Ammon's horn (tissue), 1 donor: ENCODE results near the gene KRT8.
"Not testable (repeated sequence)": the region's sequence is repeated elsewhere in the genome, so short reads cannot be mapped to it uniquely, and the experiment has no call there.

ENCODE experiments used
- DNase-seq: peaks from one replicate; pipeline ENCODE4 v3.0.0-alpha.2; 2016; ENCODE audit warnings: low spot score

The KRT8 gene

DNA sequence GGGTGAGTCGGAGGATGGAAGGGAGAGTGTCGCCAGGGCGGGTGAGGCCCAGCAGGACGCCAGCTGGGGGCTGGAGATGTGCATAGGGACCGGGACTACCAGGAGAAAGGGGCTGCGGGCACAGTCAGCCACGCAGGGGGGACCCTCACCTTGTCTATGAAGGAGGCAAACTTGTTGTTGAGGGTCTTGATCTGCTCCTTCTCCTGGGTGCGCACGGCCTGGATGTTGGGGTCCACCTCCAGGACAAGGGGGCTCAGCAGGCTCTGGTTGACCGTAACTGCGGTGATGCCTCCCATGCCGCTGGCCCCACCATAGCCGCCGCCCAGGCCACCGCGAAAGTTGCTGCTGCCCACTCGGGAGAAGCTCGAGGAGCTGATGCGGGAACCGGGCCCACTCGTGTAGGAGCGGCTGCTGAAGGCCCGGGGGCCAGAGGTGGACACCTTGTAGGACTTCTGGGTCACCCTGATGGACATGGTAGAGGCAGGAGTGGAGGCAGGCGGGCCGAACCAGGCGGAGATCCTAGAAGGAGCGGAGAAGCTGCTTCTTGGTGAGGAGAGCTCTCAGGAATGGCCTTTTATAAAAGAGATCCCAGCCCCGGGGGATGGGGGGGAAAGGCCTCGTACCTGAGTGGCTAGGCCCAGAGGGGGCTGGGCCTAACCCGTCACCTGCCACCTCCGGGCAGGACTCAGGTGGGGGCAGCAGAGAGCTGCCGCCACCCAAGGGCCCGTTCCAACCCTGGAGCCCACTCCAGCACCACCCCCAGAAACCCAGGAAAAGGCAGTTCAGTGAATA, at the start of gene KRT8:
Gene KRT8, minus strand, starts transcription at position 568 of the 792 bp plus-strand sequence. Its CDS starts 95 bp downstream, at position 473.
- DNase-seq = not testable (repeated sequence)

DNA sequence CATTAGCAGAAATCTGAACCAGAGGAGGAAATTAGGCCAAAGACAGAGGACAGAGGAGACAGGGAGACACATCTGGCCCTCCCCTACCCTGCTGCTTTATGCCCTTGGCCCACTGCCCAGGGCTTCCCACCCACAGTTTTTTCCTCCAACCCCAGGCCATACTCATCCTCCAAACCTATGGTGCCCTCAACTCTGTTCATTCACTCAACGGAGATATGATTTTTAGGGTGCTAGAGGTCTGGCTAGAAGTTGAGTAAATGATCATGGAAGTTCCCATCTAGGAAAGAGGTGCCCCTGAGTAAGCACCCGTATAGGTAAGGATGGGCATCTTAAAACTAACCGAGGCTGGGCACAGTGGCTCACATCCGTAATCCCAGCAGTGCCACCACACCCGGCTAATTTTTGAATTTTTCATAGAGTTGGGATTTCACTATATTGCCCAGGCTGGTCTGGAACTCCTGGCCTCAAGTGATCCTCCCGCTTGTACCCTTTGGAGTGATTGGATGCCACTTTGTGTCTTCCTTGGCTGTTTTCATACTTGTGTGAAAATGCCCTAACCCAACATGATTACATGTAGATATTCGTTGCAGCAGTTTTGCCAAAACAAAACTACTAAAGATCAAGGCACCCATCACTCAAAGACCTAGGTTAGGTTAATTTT, 48.4 kb upstream of the KRT8 start:
- no peak for DNase-seq

GRCh38 chr12:52952076-52952801, 47.4 kb upstream of the KRT8 start:
- no peak for DNase-seq

DNA sequence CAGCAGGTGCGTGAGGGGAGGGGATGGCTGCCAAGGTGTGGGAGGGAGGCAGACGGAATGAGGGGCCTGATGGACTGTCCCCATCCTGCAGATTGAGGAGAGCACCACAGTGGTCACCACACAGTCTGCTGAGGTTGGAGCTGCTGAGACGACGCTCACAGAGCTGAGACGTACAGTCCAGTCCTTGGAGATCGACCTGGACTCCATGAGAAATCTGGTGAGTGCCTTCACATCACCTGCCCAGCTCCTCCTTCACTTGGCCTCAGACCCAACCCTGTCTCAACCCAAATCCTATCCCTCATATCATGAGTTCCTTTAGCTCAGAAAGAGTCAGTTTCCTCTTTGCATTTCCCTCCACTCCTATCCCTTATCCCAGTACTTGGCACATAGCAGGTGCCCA, 46.8 kb upstream of the KRT8 start:
- DNase-seq = no peak

- DNase-seq = no peak
Observed at GRCh38 chr12:52951126-52951525, 46.2 kb upstream of the KRT8 start.

- DNase-seq = no peak
Observed at GRCh38 chr12:52950553-52950952, 45.7 kb upstream of the KRT8 start.

GRCh38 chr12:52949413-52950331, 44.8 kb upstream of the KRT8 start:
- DNase-seq = no peak

- DNase-seq = no peak
Observed at GRCh38 chr12:52947738-52948423, 43.0 kb upstream of the KRT8 start.

GRCh38 chr12:52946797-52947547, 42.1 kb upstream of the KRT8 start:
- DNase-seq = no peak

DNA sequence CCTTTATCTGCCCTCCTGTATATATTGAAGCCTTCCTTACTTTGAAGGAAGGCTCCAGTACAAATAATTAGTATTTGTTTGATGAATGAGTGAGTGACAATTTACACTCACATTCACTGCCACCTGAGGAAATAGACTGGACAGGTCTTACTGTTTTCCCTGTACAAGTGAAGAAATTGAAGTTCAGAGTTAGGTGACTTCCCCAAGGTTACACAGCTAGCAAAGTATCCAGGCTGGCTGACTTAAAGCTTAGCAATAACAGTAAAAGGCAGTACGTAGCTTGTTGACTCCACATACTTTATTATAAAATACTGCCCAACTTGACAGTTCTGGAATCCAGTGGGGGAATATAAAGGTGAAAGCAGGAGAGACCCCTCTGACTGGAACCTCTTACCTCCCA, 41.5 kb upstream of the KRT8 start:
- no peak for DNase-seq

DNA sequence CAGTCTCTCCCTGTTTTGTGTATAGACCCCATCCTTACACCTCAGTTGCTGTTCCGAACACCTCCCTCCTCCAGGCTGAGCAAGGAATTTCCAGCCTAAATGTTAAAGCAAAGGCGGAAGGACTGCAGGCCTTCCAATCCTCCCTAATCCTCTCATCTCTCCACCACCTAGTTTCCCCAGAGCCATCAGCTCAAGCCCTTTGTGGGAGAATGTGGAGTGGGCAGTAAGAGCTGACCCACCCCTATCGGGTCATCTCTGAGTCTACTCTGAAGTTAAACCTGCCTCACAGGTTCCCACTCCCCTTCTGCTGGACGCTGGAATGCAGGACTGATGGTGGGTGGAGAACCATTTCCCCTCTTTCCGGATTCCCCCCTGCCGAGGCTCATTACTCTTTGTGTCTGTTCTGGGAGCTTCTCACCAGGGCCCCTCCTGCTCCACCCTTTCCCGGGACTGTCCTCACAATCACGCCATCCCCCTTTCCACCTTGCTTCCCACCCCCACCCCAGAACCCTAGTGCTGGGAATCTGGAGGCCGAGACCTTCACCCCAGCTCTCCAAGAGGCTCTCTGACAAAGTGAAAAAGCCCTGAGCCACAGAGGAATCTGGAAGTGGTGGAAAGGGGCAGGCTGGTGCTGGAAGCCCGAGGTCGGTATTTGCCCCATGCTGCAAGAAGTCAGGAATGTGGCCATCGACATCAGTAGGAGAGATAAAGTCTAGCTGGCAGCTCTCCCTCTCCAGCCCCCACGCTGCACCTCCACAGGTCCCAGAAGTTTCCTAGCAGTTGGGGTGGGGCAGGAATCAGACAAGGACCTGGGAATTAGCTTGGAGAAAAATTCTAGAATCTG, 40.7 kb upstream of the KRT8 start:
- no peak for DNase-seq

GRCh38 chr12:52944683-52945388, 40.0 kb upstream of the KRT8 start:
- no peak for DNase-seq

DNA sequence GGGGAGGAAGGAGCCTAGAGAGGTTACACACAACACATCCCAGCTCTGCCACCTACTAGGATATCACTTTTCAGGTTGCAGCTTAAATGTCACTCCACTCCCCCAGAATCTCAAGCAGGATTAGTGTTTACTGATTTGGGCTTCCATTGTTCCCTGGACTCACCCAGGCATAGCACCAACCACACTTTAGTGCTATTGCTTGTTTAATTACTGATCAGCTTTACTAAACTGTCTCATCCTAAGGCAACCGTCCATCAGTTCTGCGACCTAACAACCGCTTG, 38.0 kb upstream of the KRT8 start:
- DNase-seq = no peak

DNA sequence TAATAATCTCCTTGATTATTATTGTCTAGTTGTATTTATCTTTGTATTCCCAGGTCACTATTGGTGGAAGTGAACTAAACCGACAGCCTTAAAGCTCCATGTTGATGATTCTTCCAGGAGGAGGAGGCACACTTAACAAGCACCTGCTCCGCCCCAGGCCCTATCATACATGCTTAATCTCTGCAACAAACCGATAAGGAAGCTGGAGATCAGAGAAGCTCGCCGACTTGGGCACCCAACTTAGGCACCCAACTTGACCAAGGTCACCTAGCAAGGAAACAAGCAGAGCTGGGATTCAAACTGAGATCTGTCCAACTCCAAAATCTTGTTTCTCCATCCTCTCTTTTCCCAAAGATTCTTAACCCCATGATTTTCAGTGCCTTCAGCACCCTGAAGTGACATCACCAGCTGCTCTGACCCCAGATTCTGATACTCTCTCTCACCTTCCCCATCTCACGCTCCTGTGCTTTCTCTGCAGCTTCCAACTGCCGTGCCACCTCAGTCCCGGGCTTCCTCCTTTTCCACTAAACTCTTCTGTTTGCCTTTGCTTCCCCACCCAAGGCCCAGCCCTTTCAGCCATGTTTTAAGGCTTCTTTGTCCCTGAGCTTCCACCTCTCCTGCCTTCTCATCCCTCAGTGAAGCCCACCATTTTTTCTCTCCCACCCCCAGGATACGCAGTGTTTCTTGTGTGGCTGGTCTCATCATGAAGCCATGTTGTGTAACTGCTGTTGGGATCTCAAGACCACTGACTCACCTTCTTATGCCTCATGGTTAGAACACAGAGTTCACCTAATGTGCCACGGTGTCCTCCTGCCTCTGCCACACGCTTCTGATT, 37.4 kb upstream of the KRT8 start:
- no peak for DNase-seq

DNA sequence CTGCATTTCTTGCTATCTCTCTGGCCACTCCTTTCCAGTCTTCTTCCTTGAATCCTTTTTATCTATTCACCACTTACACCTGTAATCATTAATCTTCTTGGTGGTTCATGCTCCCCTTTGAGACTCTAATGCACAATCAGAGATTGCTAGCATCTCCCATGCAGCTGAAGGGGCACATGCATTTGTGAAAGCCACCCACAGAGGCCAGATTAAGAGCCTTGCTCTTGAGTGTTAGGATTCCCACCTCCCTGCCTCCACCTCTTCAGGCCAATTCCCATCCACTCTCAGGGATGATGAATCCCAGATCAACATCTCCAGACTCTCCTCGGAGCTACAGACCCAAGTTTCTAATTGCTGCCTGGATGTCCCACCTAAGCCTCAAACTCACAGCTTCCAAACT, 24.7 kb upstream of the KRT8 start:
- no peak for DNase-seq

GRCh38 chr12:52927964-52928363, 23.1 kb upstream of the KRT8 start:
- no peak for DNase-seq

DNA sequence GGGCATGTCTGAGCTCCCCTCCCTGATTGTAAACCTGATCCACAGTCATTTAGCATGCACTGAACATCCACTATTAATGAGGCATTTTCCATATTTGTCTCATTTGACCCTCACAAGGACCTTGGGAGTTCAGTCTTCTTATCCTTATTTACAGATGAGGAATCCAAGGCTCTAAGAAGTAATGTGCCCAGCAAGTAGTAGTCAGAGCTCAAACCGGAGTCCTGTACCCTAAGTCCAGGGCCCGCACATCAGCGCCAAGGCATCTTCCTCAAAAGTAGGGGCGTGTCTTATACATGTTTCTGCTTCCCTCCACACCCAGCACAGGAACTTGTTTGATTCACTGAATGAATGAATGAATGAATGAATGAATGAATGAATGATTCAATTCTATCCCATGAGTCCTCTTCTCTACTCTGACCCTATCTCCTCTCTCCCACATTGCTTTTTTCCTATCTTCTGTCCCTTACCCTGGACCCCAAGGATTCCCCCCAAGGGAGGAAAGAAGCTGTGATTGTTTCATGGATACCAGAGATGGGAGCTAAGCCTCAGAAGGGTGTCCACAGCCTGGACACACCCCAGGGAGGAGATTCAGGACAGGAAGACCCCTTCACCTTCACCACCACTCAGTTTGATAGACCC, 21.8 kb upstream of the KRT8 start:
- DNase-seq = no peak
